HG03064 (cell line): Measurements from ENCODE around the gene OLAH.
"Not testable (repeated sequence)": the region's sequence is repeated elsewhere in the genome, so short reads cannot be mapped to it uniquely, and the experiment has no call there.

Experiments used
- ATAC-seq: cut with Tn5 transposase; IDR thresholded peaks from one replicate; pipeline ENCODE4 v1.9.1; 2021; ENCODE audit warnings: low read depth; ENCODE audit not compliant: unreplicated experiment

Gene OLAH

DNA sequence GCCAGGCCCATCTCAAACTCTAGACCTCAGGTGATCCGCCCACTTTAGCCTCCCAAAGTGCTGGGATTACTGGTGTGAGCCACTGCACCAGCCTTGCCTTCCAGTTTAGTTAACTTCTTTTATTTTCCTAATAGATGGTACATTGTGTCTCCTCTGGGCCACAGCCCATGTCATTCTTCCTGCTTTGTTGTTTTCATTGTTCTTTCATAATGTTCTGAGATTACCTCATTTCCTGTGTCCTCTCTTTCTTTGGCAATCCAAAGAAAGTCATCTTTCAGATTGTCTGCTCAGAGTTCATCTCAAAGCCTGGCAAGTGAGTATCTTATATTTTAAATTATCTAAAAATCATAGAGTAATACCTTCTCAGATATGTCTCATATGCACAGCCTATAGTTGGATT is at the start of gene OLAH:
OLAH (plus strand) TSS at position 270 of the 400 bp plus-strand sequence. CDS start 3,346 bp downstream, outside the sequence.
- no peak for ATAC-seq

- no peak for ATAC-seq
Measured at GRCh38 chr10:14995964-14996565, 47.7 kb upstream of the OLAH start.

DNA sequence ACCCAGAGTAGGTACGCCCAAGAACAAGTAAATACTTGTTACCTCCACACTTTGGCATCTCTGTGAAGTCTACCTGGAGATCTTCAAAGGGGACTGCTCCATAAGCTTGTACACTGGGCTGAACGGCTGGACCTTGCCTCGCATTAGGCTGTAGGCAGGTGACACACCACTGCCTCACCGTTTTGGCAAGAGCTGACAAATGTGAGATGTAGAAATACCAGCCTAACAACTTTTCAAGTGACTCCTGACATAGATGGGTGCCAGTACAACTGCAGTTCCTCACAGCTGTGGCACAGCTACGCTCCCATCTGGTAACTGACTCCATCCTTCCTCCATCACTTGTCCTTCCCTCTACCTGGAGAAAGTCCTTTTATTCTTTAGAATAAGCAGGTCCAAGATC is 30.2 kb upstream of the OLAH start:
- ATAC-seq, result not testable (repeated sequence)

DNA sequence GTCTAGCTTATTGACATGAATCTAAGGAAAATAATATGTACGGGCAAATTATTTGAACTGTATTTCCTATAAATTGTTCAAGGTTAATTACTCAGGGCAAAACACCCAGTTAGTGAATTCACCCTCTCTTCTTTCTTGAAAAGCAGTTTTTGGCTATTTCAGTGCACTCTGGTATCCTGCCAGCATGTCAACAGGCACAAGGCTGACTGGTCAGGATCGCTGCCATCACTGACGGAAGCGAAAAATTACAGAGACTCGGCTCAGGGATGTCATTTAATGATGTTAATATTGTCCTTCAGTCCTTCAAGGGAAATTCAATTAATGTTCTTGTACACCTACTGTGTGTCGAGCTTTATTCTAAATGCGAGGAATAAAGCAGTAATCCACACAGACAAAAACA is 28.3 kb upstream of the OLAH start:
- no peak for ATAC-seq

DNA sequence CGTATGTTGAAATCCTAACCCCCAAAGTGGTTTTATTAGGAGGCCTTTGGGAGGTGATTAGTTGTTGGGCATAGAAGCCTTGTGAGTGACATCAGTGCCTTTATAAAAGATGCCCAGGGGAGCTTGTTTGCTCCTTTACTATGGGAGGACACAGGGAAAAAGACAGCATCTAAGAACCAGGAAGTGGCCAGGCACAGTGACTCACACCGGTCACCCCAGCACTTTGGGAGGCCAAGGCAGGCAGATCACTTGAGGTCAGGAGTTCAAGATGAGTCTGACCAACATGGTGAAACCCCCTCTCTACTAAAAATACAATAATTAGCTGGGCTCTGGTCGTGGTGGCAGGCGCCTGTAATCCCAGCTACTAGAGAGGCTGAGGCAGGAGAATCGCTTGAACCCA is 22.8 kb upstream of the OLAH start:
- ATAC-seq, result not testable (repeated sequence)

- not testable (repeated sequence) for ATAC-seq
Measured at GRCh38 chr10:15023079-15023478, 20.7 kb upstream of the OLAH start.

GRCh38 chr10:15024017-15025004 is 19.4 kb upstream of the OLAH start:
- not testable (repeated sequence) for ATAC-seq

DNA sequence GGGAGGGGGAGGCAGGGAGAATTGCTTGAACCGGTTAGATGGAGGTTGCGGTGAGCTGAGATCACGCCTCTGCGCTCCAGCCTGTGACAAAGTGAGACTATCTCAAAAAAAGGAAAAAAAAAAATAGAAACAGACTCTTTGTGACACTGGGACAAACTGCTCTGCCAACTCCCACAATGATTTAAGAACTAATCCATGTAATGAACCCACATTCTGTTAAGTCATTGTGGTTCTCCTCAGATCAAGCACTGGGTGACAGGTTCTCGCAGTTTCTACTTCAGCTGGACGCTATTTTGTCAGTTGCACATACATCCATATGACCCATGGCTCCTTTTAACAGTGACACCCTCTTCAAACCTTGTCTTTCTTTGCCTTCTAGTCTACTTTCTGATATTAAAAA is 18.7 kb upstream of the OLAH start:
- ATAC-seq, result not testable (repeated sequence)

DNA sequence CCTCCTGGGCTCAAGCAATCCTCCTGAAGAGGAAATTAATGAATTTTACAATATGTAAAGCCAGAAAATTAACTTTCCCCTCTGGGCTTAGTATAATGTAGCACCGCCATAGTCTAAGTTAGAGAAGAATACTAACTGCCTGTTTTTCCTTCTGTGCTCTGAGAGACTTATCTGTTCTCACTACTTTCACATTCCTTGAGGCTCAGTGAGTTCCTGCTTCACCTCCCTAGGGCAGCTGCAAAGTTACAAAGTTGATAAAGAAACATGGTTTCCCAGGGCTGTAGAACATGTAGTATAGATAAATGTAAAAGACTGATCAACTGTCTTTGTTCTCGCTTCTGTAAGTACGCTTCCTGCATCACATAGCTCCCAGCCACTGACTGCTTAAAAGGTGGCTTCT is 16.0 kb upstream of the OLAH start:
- no peak for ATAC-seq

- no peak for ATAC-seq
Measured at GRCh38 chr10:15035385-15036301, 8.1 kb upstream of the OLAH start.

DNA sequence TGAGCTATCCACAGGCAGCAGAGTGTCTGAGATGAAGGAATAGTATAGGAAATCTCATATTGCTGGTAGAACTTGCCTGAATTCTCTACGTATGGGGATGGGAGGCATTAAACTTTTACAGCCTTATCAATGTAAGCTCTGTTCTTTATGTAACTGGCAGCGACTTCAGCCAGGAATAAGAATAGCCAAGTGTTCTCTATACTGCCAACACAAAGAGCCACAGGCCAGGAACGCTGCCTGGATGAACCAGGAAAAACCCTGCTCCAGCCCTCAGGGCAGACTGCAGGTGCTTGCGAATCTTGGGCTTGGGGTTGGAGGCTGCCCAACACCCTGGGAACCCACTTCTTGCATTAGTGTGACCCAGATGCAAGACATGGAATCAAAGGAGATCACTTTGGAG is 6.1 kb upstream of the OLAH start:
- ATAC-seq, result no peak

DNA sequence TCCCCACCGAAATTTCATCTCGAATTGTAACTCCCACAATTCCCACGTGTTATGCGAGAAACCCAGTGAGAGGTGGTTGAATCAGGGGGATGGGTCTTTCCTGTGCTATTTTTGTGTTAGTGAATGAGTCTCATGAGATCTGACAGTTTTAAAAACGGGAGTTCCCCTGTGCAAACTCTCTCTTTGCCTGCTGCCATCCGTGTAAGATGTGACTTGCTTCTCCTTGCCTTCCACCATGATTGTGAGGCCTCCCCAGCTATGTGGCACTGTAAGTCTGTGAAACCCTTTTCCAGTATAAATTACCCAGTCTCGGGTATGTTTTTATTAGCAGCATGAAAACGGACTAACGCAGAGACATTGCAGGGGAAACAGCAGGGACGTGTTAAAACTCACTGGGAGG is 5.3 kb upstream of the OLAH start:
- no peak for ATAC-seq

GRCh38 chr10:15045380-15045779 is 1.6 kb downstream of the OLAH start:
- no peak for ATAC-seq

GRCh38 chr10:15046626-15047025 is 2.9 kb downstream of the OLAH start:
- ATAC-seq, result no peak

DNA sequence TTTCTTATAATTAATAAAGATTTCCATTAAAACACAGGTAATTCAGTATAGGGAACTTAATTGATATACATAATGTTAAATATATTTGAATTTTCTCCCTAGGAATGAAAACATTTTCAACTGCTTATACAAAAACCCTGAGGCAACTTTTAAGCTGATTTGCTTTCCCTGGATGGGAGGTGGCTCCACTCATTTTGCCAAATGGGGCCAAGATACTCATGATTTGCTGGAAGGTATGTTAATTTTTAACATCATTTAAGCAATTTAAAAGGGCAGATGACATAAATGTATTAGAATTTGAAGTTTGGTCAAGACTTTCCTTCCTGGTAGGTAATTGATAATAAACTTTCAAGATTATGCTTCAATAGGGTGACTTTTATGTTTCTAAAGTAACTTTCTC is 5.8 kb downstream of the OLAH start:
- no peak for ATAC-seq

- ATAC-seq, result no peak
Measured at GRCh38 chr10:15052121-15052520, 8.4 kb downstream of the OLAH start.

DNA sequence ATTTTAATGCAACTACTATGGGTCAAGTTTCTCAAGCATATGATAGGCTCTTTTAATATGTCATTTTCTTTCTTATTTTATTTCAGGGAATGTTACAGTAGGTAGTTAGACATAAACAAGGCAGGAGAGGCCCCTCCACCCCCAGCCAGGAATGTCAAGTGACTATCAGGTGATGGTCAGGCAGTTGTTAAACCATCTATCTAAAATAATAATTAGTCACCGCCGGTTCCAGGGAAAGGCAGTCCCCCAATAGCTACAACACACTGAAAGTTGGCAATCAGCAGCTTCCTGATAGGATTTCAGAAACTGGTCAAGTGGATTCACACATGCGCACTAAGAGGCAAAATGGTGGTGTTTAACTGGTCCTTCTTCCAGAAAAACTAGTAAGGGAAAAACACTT is 9.3 kb downstream of the OLAH start:
- ATAC-seq, result no peak

DNA sequence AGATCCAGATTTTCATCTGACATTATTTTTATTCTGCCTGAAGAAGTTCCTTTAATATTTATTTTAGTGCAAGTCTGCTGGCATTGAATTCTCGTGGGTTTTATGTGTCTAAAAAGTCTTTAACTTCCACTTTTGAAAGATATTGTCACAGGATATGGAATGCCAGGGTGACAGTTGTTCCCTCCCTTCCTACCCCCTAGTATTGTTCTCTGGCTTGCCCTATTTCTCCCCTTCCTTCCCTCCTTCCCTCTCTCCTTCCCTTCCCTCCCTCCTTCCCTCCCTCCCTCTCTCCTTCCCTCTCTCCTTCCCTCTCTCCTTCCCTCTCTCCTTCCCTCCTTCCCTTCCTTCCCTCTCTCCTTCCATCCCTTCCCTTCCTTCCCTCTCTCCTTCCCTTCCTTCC is 14.9 kb downstream of the OLAH start:
- no peak for ATAC-seq

GRCh38 chr10:15059914-15060313 is 16.2 kb downstream of the OLAH start:
- ATAC-seq, result no peak

DNA sequence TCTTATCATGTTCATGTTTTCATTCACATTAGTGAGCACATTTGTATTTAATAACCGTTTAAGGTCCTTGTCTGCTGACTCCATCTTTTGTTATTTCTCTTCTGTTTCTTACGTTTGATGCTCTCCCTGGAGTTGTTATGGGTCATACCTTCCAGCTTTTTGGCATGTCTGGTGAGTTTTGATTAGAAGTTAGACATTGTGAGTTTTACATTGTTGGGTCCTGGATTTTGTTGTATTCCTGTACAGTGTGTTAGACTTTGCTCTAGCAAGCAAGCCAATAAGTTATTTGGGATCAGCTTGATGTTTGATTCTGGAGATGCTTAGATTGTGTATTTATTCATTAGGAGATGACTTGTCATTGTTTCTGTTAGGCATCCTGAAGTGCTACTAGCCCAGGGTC is 16.9 kb downstream of the OLAH start:
- no peak for ATAC-seq

GRCh38 chr10:15067154-15067553 is 23.4 kb downstream of the OLAH start:
- no peak for ATAC-seq
